OCI-LY1 (cell line): Measurements from ENCODE around the gene GDPD4.

ENCODE experiments used
- CTCF ChIP-seq: fragments of 200-600 bp; sonication (generic), shearing (Covaris generic); IDR thresholded peaks from 2 replicates; pipeline ENCODE4 v1.5.1; 2017; ENCODE audit warnings: mild to moderate bottlenecking, antibody characterized with exemption, low read length, moderate library complexity, mixed read lengths
- EZH2 ChIP-seq: fragments of 200-600 bp; sonication (generic), shearing (Covaris generic); IDR thresholded peaks from 2 replicates; pipeline ENCODE4 v1.8.0; 2017; ENCODE audit warnings: borderline replicate concordance, mixed run types, mild to moderate bottlenecking, antibody characterized with exemption, low read length, moderate library complexity, mixed read lengths

GRCh38 chr11:77181799-77182541 is 119.5 kb downstream of the GDPD4 start:
- TF ChIP-seq EZH2: no peak
- no peak for TF ChIP-seq CTCF
